Activated CD4-positive, CD25-positive, alpha-beta regulatory T cell (primary cell): ENCODE results near the gene MEFV.
"Not testable (repeated sequence)": the region's sequence is repeated elsewhere in the genome, so short reads cannot be mapped to it uniquely, and the experiment has no call there.

Experiments
- DNase-seq, 4 experiments: peaks; one replicate each; lab custom pipeline; 2025; lab: John Stamatoyannopoulos, UW

MEFV gene

GRCh38 chr16:3256146-3256865 is at the start of gene MEFV:
Gene MEFV (minus strand): TSS chr16:3256633. CDS start chr16:3256587, 46 bp downstream.
- DNase-seq = no peak

- DNase-seq = no peak
These were observed 49.6 kb upstream of the MEFV start for GRCh38 chr16:3306078-3306477.

- peak; percentile 47 to 66 (median 62) for DNase-seq
These were observed 49.0 kb upstream of the MEFV start, which contains the start of the genes TIGD7 and ZNF75A for GRCh38 chr16:3305109-3306068. Gene TIGD7 (minus strand): TSS chr16:3305430. CDS start chr16:3300614, 4,816 bp downstream. Gene ZNF75A (plus strand): TSS chr16:3305497. CDS start chr16:3308429, 2,932 bp downstream.

- DNase-seq = no peak
These were observed 47.9 kb upstream of the MEFV start for GRCh38 chr16:3304370-3304769.

GRCh38 chr16:3295783-3296182 is 39.4 kb upstream of the MEFV start:
- DNase-seq = no peak

- DNase-seq = no peak
These were observed 38.8 kb upstream of the MEFV start for GRCh38 chr16:3295209-3295608.

- DNase-seq = no peak
These were observed 36.2 kb upstream of the MEFV start for GRCh38 chr16:3292604-3293003.

GRCh38 chr16:3289998-3290673 is 33.7 kb upstream of the MEFV start:
- no peak for DNase-seq

GRCh38 chr16:3285131-3285530 is 28.7 kb upstream of the MEFV start:
- no peak for DNase-seq

GRCh38 chr16:3283543-3284447 is 27.4 kb upstream of the MEFV start:
- peak in 1 of 4 experiments; percentile 5 for DNase-seq

GRCh38 chr16:3282730-3283542 is 26.5 kb upstream of the MEFV start, which contains the start of gene ZNF263:
Gene ZNF263 (plus strand): TSS chr16:3283491. CDS start chr16:3283819, 328 bp downstream.
- peak; percentile 80 to 85 (median 84) for DNase-seq

GRCh38 chr16:3282103-3282729 is 25.8 kb upstream of the MEFV start:
- peak in 1 of 4 experiments; percentile 38 for DNase-seq

- no peak for DNase-seq
These were observed 24.9 kb upstream of the MEFV start for GRCh38 chr16:3281222-3281820.

- no peak for DNase-seq
These were observed 20.2 kb upstream of the MEFV start for GRCh38 chr16:3276679-3277078.

- DNase-seq = no peak
These were observed 18.5 kb upstream of the MEFV start for GRCh38 chr16:3274947-3275346.

GRCh38 chr16:3274490-3274889 is 18.1 kb upstream of the MEFV start:
- no peak for DNase-seq

- DNase-seq = not testable (repeated sequence)
These were observed 14.8 kb upstream of the MEFV start for GRCh38 chr16:3271281-3271680.

GRCh38 chr16:3270718-3271117 is 14.3 kb upstream of the MEFV start:
- DNase-seq = not testable (repeated sequence)

- DNase-seq = no peak
These were observed 11.9 kb upstream of the MEFV start for GRCh38 chr16:3268294-3268693.
